Peyer's patch (tissue), 4 donors: ENCODE data around the gene SLC6A18.

ENCODE experiments used
- POLR2A ChIP-seq, 2 donors: fragments of 450-650 bp; IDR thresholded peaks; one replicate each; pipeline ENCODE4 v1.5.1; 2017; ENCODE audit warnings: antibody characterized with exemption in 2 of 2, mild to moderate bottlenecking in 2 of 2, moderate library complexity in 2 of 2
- TF ChIP-seq, protein P1 (sequence below), 6 experiments: fragments of 450-650 bp in 4 of 6; fragments of 200-600 bp in 2 of 6; sonication (generic) in 1 of 6; IDR thresholded peaks; one replicate each; pipeline ENCODE4 v1.5.1; 2017 to 2019; ENCODE audit warnings: antibody characterized with exemption in 6 of 6, mild to moderate bottlenecking in 3 of 6, moderate library complexity in 1 of 6

DNA sequence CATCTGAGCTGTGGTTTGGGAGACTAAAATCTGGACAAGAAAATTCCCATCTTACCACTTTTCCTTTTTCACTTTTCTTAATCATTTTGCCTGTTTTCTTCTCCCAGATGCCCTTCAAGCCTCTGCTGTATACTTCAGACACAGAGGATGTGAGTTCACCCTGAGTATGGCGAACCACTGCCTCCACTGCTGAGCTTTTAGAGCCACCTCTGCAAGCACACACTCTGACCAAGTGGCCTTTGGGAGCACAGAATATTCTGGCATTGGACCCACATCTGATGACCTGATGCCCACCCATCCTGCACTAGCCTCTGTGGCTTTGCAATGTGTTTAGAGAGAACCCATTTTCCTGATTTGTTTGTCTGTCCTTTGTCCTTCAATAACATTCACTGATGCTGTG is 37.2 kb downstream of the SLC6A18 start:
- TF ChIP-seq, protein P1, sequence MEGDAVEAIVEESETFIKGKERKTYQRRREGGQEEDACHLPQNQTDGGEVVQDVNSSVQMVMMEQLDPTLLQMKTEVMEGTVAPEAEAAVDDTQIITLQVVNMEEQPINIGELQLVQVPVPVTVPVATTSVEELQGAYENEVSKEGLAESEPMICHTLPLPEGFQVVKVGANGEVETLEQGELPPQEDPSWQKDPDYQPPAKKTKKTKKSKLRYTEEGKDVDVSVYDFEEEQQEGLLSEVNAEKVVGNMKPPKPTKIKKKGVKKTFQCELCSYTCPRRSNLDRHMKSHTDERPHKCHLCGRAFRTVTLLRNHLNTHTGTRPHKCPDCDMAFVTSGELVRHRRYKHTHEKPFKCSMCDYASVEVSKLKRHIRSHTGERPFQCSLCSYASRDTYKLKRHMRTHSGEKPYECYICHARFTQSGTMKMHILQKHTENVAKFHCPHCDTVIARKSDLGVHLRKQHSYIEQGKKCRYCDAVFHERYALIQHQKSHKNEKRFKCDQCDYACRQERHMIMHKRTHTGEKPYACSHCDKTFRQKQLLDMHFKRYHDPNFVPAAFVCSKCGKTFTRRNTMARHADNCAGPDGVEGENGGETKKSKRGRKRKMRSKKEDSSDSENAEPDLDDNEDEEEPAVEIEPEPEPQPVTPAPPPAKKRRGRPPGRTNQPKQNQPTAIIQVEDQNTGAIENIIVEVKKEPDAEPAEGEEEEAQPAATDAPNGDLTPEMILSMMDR (IDR thresholded peaks at IDR 0.05), result no peak
- TF ChIP-seq POLR2A (IDR thresholded peaks at IDR 0.05), result no peak
